ENCODE measurements around the gene POLR1G. TPM values are rescaled to one million over a fixed set of nuclear protein-coding genes. Genes with fewer than 3 reads are reported as not detected.

Gene POLR1G
- total and polyA plus RNA-seq, 4 donors: 2.3 to 9.5 (median 8.8) TPM

GRCh38 chr19:45368737-45369340 lies 37.6 kb upstream of the POLR1G start:
- Histone ChIP-seq H3K4me1 (ENCODE audit: control insufficient read depth, insufficient read depth, low read length) (peaks cover 19% of the 10 kb centered on the region), H3K27ac (ENCODE audit: low read depth, low read length) (no peak overlapping the region), H3K27me3 (ENCODE audit: control insufficient read depth, insufficient read depth, low read length) (no peaks in the 10 kb centered on the region), H3K36me3 (ENCODE audit: control insufficient read depth, insufficient read depth, low read length) (peaks cover 27% of the 10 kb centered on the region), H3K9me3 (ENCODE audit: control insufficient read depth, insufficient read depth, low read length) (no peaks in the 10 kb centered on the region), H3K4me3 (ENCODE audit: low read depth, low read length) (no peak overlapping the region)
- DNase-seq (ENCODE audit: low read depth in 4 of 6, low spot score in 6 of 6): no peak
- WGBS (ENCODE audit: insufficient coverage): 79% methylated on average over 11 of the region's 11 CpGs

- peak; percentile 99 to 100 (median 100) for DNase-seq (ENCODE audit: low read depth in 4 of 6, low spot score in 6 of 6)
- Histone ChIP-seq H3K4me3 (ENCODE audit: low read depth, low read length) (peak within 1 kb of the TSS; percentile 78), H3K4me1 (ENCODE audit: control insufficient read depth, insufficient read depth, low read length) (peaks cover 19% of the 10 kb centered on the region), H3K27ac (ENCODE audit: low read depth, low read length) (peak within 1 kb of the TSS; percentile 86), H3K36me3 (ENCODE audit: control insufficient read depth, insufficient read depth, low read length) (peaks cover 10% of the 10 kb centered on the region), H3K27me3 (ENCODE audit: control insufficient read depth, insufficient read depth, low read length) (no peaks in the 10 kb centered on the region), H3K9me3 (ENCODE audit: control insufficient read depth, insufficient read depth, low read length) (no peaks in the 10 kb centered on the region)
- under 1% methylated on average over 43 of the region's 55 CpGs for WGBS (ENCODE audit: insufficient coverage)
These were observed 35.8 kb upstream of the POLR1G start, which contains the start of gene ERCC2 for GRCh38 chr19:45370410-45371204. Gene ERCC2, minus strand, starts transcription at chr19:45370573. Its CDS starts 33 bp downstream, at chr19:45370540.

GRCh38 chr19:45376045-45376724 lies 30.3 kb upstream of the POLR1G start:
- Histone ChIP-seq H3K36me3 (ENCODE audit: control insufficient read depth, insufficient read depth, low read length) (no peaks in the 10 kb centered on the region), H3K4me1 (ENCODE audit: control insufficient read depth, insufficient read depth, low read length) (peaks cover under 1% of the 10 kb centered on the region), H3K27ac (ENCODE audit: low read depth, low read length) (no peak overlapping the region), H3K9me3 (ENCODE audit: control insufficient read depth, insufficient read depth, low read length) (no peaks in the 10 kb centered on the region), H3K27me3 (ENCODE audit: control insufficient read depth, insufficient read depth, low read length) (no peaks in the 10 kb centered on the region), H3K4me3 (ENCODE audit: low read depth, low read length) (no peak overlapping the region)
- 46% methylated on average over 11 of the region's 13 CpGs for WGBS (ENCODE audit: insufficient coverage)
- DNase-seq (ENCODE audit: low read depth in 4 of 6, low spot score in 6 of 6): peak in 2 of 6 donors; percentile 6 to 43

GRCh38 chr19:45380107-45380506 lies 26.3 kb upstream of the POLR1G start:
- Histone ChIP-seq H3K36me3 (ENCODE audit: control insufficient read depth, insufficient read depth, low read length) (no peaks in the 10 kb centered on the region), H3K27me3 (ENCODE audit: control insufficient read depth, insufficient read depth, low read length) (peaks cover 7% of the 10 kb centered on the region), H3K27ac (ENCODE audit: low read depth, low read length) (no peak overlapping the region), H3K4me1 (ENCODE audit: control insufficient read depth, insufficient read depth, low read length) (peaks cover under 1% of the 10 kb centered on the region), H3K4me3 (ENCODE audit: low read depth, low read length) (no peak overlapping the region), H3K9me3 (ENCODE audit: control insufficient read depth, insufficient read depth, low read length) (no peaks in the 10 kb centered on the region)
- 92% methylated on average over 1 of the region's 1 CpG for WGBS (ENCODE audit: insufficient coverage)
- no peak for DNase-seq (ENCODE audit: low read depth in 4 of 6, low spot score in 6 of 6)

- H3K4me1 ChIP-seq (ENCODE audit: control insufficient read depth, insufficient read depth, low read length): peaks cover 9% of the 10 kb centered on the region
- no peaks in the 10 kb centered on the region for H3K9me3 ChIP-seq (ENCODE audit: control insufficient read depth, insufficient read depth, low read length)
- H3K36me3 ChIP-seq (ENCODE audit: control insufficient read depth, insufficient read depth, low read length): no peaks in the 10 kb centered on the region
- no peak overlapping the region for H3K4me3 ChIP-seq (ENCODE audit: low read depth, low read length)
- peaks cover 25% of the 10 kb centered on the region for H3K27me3 ChIP-seq (ENCODE audit: control insufficient read depth, insufficient read depth, low read length)
- DNase-seq (ENCODE audit: low read depth in 4 of 6, low spot score in 6 of 6): no peak
- H3K27ac ChIP-seq (ENCODE audit: low read depth, low read length): no peak overlapping the region
- WGBS (ENCODE audit: insufficient coverage): 77% methylated on average over 29 of the region's 29 CpGs
These were observed 24.0 kb upstream of the POLR1G start for GRCh38 chr19:45382426-45382825.

GRCh38 chr19:45385392-45386221 lies 20.8 kb upstream of the POLR1G start:
- Histone ChIP-seq H3K36me3 (ENCODE audit: control insufficient read depth, insufficient read depth, low read length) (no peaks in the 10 kb centered on the region), H3K9me3 (ENCODE audit: control insufficient read depth, insufficient read depth, low read length) (no peaks in the 10 kb centered on the region), H3K4me3 (ENCODE audit: low read depth, low read length) (no peak overlapping the region), H3K27me3 (ENCODE audit: control insufficient read depth, insufficient read depth, low read length) (peaks cover 25% of the 10 kb centered on the region), H3K27ac (ENCODE audit: low read depth, low read length) (no peak overlapping the region), H3K4me1 (ENCODE audit: control insufficient read depth, insufficient read depth, low read length) (peaks cover 9% of the 10 kb centered on the region)
- peak in 1 of 6 donors; percentile 5 for DNase-seq (ENCODE audit: low read depth in 4 of 6, low spot score in 6 of 6)
- WGBS (ENCODE audit: insufficient coverage): 3% methylated on average over 71 of the region's 75 CpGs

- H3K27ac ChIP-seq (ENCODE audit: low read depth, low read length): no peak overlapping the region
- DNase-seq (ENCODE audit: low read depth in 4 of 6, low spot score in 6 of 6): peak in 1 of 6 donors; percentile 43
- peaks cover 15% of the 10 kb centered on the region for H3K27me3 ChIP-seq (ENCODE audit: control insufficient read depth, insufficient read depth, low read length)
- no peaks in the 10 kb centered on the region for H3K9me3 ChIP-seq (ENCODE audit: control insufficient read depth, insufficient read depth, low read length)
- H3K36me3 ChIP-seq (ENCODE audit: control insufficient read depth, insufficient read depth, low read length): no peaks in the 10 kb centered on the region
- H3K4me1 ChIP-seq (ENCODE audit: control insufficient read depth, insufficient read depth, low read length): peaks cover 2% of the 10 kb centered on the region
- 81% methylated on average over 3 of the region's 3 CpGs for WGBS (ENCODE audit: insufficient coverage)
- no peak overlapping the region for H3K4me3 ChIP-seq (ENCODE audit: low read depth, low read length)
These were observed 15.1 kb upstream of the POLR1G start for GRCh38 chr19:45391346-45391745.

GRCh38 chr19:45391871-45392665 lies 14.4 kb upstream of the POLR1G start:
- 94% methylated on average over 20 of the region's 21 CpGs for WGBS (ENCODE audit: insufficient coverage)
- H3K4me3 ChIP-seq (ENCODE audit: low read depth, low read length): no peak overlapping the region
- H3K9me3 ChIP-seq (ENCODE audit: control insufficient read depth, insufficient read depth, low read length): no peaks in the 10 kb centered on the region
- peaks cover 18% of the 10 kb centered on the region for H3K27me3 ChIP-seq (ENCODE audit: control insufficient read depth, insufficient read depth, low read length)
- H3K36me3 ChIP-seq (ENCODE audit: control insufficient read depth, insufficient read depth, low read length): no peaks in the 10 kb centered on the region
- peaks cover 2% of the 10 kb centered on the region for H3K4me1 ChIP-seq (ENCODE audit: control insufficient read depth, insufficient read depth, low read length)
- DNase-seq (ENCODE audit: low read depth in 4 of 6, low spot score in 6 of 6): no peak
- no peak overlapping the region for H3K27ac ChIP-seq (ENCODE audit: low read depth, low read length)

Data from spinal cord (tissue), 10 donors.